Nephron progenitor cell (in vitro differentiated cells): ENCODE results near the gene DNMT3A.

ENCODE experiments used
- DNase-seq: peaks from one replicate; pipeline ENCODE4 v3.0.0; 2021
- H3K27ac Mint-ChIP-seq: 2 replicates; pipeline ENCODE4 v1.8.0; 2021; ENCODE audit warnings: mild to moderate bottlenecking, moderate library complexity, mixed read lengths
- H3K27me3 Mint-ChIP-seq: 2 replicates; pipeline ENCODE4 v1.8.0; 2021; ENCODE audit warnings: mild to moderate bottlenecking, low read depth, mixed read lengths; ENCODE audit not compliant: poor library complexity
- H3K36me3 Mint-ChIP-seq: 2 replicates; pipeline ENCODE4 v1.8.0; 2021; ENCODE audit warnings: low read depth, mixed read lengths
- H3K4me1 Mint-ChIP-seq: 2 replicates; pipeline ENCODE4 v1.8.0; 2021; ENCODE audit warnings: mixed read lengths
- H3K4me3 Mint-ChIP-seq: 2 replicates; pipeline ENCODE4 v1.8.0; 2021; ENCODE audit warnings: mild to moderate bottlenecking, moderate library complexity, mixed read lengths
- H3K9me3 Mint-ChIP-seq: 2 replicates; pipeline ENCODE4 v1.8.0; 2021; ENCODE audit warnings: mild to moderate bottlenecking, moderate library complexity, mixed read lengths
- TF ChIP-seq, protein P1 (sequence below): fragments of 200-600 bp; sonication (generic); IDR thresholded peaks from 2 replicates; pipeline ENCODE4 v1.5.0; 2021; ENCODE audit warnings: antibody characterized with exemption

DNMT3A gene

DNA sequence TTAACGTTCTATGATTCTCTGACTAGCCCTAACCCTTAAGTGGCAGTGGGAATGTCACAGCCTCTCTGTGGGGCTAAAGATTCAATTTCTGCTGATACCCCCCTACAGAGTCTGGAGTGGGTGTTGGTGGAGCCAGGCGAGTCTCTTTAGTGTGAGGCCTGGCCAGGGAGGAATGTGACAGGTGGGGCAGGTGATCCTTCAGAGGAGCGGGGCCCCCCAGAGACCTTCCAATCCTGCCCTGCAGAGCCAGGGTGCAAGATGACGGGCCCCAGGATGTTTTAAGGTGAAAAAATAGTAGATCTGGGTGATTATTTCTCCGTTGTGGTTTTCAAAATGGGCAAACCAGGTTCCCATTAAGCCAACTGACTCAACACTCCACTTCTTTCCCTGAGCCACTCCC lies 28.2 kb upstream of the DNMT3A start:
- peaks cover 3% of the 10 kb centered on the region for H3K27me3 Mint-ChIP-seq
- H3K27ac Mint-ChIP-seq, result no peak overlapping the region
- no peak overlapping the region for H3K4me3 Mint-ChIP-seq
- no peaks in the 10 kb centered on the region for H3K36me3 Mint-ChIP-seq
- H3K9me3 Mint-ChIP-seq, result no peaks in the 10 kb centered on the region
- H3K4me1 Mint-ChIP-seq, result peaks cover 32% of the 10 kb centered on the region
- no peak for DNase-seq
- TF ChIP-seq, protein P1, sequence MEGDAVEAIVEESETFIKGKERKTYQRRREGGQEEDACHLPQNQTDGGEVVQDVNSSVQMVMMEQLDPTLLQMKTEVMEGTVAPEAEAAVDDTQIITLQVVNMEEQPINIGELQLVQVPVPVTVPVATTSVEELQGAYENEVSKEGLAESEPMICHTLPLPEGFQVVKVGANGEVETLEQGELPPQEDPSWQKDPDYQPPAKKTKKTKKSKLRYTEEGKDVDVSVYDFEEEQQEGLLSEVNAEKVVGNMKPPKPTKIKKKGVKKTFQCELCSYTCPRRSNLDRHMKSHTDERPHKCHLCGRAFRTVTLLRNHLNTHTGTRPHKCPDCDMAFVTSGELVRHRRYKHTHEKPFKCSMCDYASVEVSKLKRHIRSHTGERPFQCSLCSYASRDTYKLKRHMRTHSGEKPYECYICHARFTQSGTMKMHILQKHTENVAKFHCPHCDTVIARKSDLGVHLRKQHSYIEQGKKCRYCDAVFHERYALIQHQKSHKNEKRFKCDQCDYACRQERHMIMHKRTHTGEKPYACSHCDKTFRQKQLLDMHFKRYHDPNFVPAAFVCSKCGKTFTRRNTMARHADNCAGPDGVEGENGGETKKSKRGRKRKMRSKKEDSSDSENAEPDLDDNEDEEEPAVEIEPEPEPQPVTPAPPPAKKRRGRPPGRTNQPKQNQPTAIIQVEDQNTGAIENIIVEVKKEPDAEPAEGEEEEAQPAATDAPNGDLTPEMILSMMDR, result no peak

- peaks cover 5% of the 10 kb centered on the region for H3K27me3 Mint-ChIP-seq
- no peaks in the 10 kb centered on the region for H3K9me3 Mint-ChIP-seq
- peaks cover 31% of the 10 kb centered on the region for H3K4me1 Mint-ChIP-seq
- H3K27ac Mint-ChIP-seq, result no peak overlapping the region
- no peak for DNase-seq
- TF ChIP-seq, protein P1, result no peak
- H3K4me3 Mint-ChIP-seq, result no peak overlapping the region
- no peaks in the 10 kb centered on the region for H3K36me3 Mint-ChIP-seq
Measured at GRCh38 chr2:25369439-25369838, 27.7 kb upstream of the DNMT3A start.

DNA sequence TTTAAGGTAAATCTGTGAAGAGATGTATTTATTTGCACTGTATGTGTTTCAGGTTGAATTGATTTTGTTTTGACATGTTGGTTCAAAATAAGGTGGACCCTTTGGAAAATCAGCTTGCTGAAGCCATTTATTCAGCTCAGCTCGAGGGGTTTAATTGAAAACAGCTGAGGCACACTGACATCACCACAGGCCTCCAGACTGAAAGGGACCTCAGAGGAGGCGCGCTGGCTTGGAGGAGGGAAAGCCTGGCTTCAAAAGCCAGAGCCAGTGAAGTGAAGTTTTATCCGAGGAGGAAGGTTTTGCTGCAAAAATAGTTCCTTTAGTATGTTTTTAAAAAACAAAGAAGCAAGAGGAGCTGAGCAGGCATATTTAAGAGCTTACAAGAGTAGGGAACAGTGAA lies 26.9 kb upstream of the DNMT3A start:
- Mint-ChIP-seq H3K4me3 (no peak overlapping the region), H3K9me3 (no peaks in the 10 kb centered on the region), H3K27ac (peak overlapping the region; percentile 66), H3K4me1 (peaks cover 31% of the 10 kb centered on the region), H3K27me3 (peaks cover 5% of the 10 kb centered on the region), H3K36me3 (no peaks in the 10 kb centered on the region)
- DNase-seq, result no peak
- TF ChIP-seq, protein P1, result no peak

GRCh38 chr2:25367296-25367695 lies 25.6 kb upstream of the DNMT3A start:
- peaks cover 7% of the 10 kb centered on the region for H3K27me3 Mint-ChIP-seq
- peaks cover 29% of the 10 kb centered on the region for H3K4me1 Mint-ChIP-seq
- no peak overlapping the region for H3K27ac Mint-ChIP-seq
- H3K36me3 Mint-ChIP-seq, result no peaks in the 10 kb centered on the region
- H3K4me3 Mint-ChIP-seq, result no peak overlapping the region
- H3K9me3 Mint-ChIP-seq, result no peaks in the 10 kb centered on the region
- no peak for DNase-seq
- TF ChIP-seq, protein P1, result no peak

- no peak for DNase-seq
- Mint-ChIP-seq H3K9me3 (no peaks in the 10 kb centered on the region), H3K36me3 (no peaks in the 10 kb centered on the region), H3K27me3 (peaks cover 13% of the 10 kb centered on the region), H3K4me1 (peaks cover 27% of the 10 kb centered on the region), H3K27ac (no peak overlapping the region), H3K4me3 (no peak overlapping the region)
- TF ChIP-seq, protein P1, result no peak
Measured at GRCh38 chr2:25366629-25367028, 24.9 kb upstream of the DNMT3A start.

GRCh38 chr2:25365241-25365640 lies 23.5 kb upstream of the DNMT3A start:
- DNase-seq, result no peak
- H3K36me3 Mint-ChIP-seq, result no peaks in the 10 kb centered on the region

More at GRCh38 chr2:25365241-25365640, 23.5 kb upstream of the DNMT3A start:
- Mint-ChIP-seq H3K9me3 (no peaks in the 10 kb centered on the region), H3K4me3 (no peak overlapping the region), H3K27ac (peak overlapping the region; percentile 52), H3K4me1 (peaks cover 17% of the 10 kb centered on the region), H3K27me3 (peaks cover 22% of the 10 kb centered on the region)
- TF ChIP-seq, protein P1, result no peak
